GM19043 (cell line): ENCODE data around the gene HK2.

ENCODE experiments used
- ATAC-seq: cut with Tn5 transposase; IDR thresholded peaks from one replicate; pipeline ENCODE4 v1.9.1; 2021; ENCODE audit warnings: low read depth; ENCODE audit not compliant: unreplicated experiment

Gene HK2

GRCh38 chr2:74873678-74874640 is 40.0 kb downstream of the HK2 start:
- no peak for ATAC-seq

DNA sequence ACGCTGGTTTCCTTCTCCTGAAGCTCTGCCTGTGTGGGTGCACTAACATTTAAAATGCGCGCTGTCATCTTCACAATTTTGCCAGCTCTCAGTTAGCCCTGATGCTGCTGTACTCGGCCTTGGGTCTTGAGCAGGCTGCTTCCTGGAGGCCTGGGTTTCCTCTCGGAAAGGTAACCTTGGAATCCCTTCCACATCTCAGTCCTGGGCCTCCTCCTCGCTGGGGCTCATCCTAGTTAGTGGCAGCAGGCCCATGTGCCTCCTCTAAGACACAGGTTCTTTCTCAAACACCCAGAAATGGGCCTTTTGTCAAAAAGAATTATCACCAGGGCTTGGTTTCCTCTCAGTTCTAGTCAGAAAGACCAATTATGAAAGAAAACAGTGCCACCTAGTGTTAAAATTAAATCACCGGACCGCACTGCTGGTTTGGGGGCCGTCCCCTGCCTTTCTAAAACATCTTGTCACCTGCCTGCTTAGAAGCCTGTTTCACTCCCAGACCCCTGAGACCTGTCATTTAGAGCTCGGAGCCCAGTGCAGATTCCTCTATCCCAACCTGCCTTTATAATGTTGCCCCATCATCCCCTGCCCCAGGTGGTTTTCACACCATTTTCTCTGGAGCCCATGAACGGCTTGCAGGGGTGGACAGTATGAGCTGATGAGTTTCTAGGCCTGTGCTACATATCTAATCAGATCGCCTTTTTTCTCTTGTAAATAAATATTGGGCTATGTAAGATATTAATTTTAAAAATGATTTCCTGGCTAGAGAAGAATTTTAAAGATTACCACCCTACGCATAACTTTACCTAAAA is 42.4 kb downstream of the HK2 start:
- ATAC-seq = peak; percentile 82

GRCh38 chr2:74877376-74877775 is 43.4 kb downstream of the HK2 start:
- ATAC-seq = no peak

DNA sequence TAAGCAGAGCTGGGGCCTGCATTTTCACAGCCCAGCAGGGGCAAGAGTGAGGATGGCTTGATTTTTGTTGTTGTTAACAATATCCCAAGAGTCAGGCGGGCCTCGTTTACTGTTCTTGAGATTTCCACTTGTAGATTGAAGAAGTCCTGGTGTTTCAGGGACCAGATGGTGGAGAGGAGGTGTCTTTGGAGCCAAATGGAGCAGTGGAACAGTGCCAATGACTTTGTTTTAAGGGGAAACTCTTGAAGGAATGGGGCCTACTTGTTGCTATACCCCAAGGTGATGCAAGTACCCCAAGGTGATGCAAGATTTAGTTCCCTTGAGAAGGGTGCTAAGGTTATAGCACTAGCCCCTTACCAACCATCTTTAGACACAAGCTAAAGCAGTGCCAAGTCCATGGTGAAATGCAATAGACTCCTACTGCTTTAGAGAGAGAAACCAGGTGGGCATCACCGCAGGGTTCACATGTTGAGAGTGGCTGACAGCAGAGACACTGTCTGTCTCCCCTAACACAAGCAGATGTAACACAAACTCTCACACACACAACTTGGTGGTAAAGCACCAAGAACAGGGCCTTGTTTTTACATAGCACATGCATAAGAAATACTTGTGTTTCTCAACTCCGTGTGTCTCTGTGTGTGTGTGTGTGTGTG is 44.0 kb downstream of the HK2 start:
- no peak for ATAC-seq

DNA sequence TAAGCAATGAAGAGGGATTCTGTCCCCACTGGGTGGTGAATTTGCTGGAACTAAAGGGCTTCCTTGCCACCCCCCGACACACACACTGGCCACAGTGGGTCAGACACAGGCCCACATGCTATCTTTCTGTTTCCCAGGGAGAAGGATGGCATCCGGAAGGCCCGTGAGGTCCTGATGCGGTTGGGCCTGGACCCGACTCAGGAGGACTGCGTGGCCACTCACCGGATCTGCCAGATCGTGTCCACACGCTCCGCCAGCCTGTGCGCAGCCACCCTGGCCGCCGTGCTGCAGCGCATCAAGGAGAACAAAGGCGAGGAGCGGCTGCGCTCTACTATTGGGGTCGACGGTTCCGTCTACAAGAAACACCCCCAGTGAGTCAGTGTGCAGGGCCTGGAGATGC is 44.6 kb downstream of the HK2 start:
- ATAC-seq = no peak

DNA sequence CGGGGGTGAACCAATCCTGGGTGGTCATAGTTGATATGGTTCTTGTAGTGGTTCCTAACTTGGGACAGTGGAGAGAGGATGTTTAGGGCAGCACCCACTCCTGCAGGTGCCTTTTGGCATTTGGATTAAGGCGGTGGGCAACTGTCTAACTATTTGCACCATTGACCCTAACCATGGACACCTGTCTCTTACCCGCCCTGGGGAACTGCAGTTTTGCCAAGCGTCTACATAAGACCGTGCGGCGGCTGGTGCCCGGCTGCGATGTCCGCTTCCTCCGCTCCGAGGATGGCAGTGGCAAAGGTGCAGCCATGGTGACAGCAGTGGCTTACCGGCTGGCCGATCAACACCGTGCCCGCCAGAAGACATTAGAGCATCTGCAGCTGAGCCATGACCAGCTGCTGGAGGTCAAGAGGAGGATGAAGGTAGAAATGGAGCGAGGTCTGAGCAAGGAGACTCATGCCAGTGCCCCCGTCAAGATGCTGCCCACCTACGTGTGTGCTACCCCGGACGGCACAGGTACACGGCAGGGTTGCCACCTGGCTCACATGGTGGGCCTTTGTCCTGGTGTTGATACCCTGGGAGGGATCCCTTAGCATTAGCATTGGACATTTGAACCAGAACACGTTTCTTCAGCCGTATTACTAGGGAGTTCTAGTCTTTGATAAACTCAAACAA is 46.3 kb downstream of the HK2 start:
- ATAC-seq = no peak

GRCh38 chr2:74881176-74881575 is 47.2 kb downstream of the HK2 start:
- no peak for ATAC-seq

DNA sequence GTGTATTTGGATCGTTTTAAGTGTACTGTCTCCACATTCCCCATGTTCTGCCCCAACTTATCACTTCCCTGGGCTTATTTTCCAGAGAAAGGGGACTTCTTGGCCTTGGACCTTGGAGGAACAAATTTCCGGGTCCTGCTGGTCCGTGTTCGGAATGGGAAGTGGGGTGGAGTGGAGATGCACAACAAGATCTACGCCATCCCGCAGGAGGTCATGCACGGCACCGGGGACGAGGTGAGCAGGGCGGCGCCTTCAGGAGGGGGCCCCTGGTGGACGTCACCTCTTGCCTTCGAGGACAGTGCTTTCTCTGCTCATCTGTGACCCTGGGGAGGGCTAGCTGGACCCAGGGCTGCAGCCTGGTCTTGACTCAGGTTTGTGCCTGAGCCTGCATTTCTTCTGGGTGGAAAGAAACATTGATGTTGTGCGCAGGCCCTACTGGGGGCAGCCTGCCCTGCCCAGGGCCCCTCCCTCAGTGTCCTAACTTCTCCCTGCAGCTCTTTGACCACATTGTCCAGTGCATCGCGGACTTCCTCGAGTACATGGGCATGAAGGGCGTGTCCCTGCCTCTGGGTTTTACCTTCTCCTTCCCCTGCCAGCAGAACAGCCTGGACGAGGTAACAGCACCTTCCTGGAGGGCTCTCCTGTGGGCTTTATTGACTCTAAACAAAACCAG is 47.8 kb downstream of the HK2 start:
- ATAC-seq = no peak

DNA sequence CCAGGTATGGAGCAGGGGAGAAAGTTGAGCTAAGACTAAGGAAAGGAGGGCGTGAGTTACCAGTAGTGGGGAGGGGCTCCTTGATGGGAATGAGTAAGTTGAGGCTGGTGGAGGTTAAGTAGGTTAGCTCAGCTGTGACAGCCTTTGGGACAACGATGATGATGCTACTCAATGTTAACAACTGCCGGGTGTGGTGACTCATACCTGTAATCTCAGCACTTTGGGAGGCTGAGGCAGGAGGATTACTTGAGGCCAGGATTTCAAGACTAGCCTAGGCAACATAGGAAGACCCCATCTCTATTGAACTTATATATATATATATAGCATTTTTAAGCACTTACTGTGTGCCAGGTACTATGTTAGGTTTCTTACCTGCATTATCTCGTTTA is 48.4 kb downstream of the HK2 start:
- ATAC-seq = no peak

- no peak for ATAC-seq
These were observed 49.1 kb downstream of the HK2 start for GRCh38 chr2:74883011-74883410.

GRCh38 chr2:74884118-74884762 is 50.3 kb downstream of the HK2 start:
- no peak for ATAC-seq

- no peak for ATAC-seq
These were observed 50.9 kb downstream of the HK2 start for GRCh38 chr2:74884866-74885265.

DNA sequence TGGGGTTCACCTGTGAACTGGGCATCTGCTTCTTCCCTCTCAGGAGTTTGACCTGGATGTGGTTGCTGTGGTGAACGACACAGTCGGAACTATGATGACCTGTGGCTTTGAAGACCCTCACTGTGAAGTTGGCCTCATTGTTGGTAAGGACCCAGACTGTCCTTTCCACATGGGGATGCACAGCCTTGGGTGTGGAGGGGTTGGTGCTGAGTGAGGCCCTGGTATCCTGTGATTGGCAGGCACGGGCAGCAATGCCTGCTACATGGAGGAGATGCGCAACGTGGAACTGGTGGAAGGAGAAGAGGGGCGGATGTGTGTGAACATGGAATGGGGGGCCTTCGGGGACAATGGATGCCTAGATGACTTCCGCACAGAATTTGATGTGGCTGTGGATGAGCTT is 52.3 kb downstream of the HK2 start:
- no peak for ATAC-seq

GRCh38 chr2:74886811-74887210 is 52.9 kb downstream of the HK2 start:
- ATAC-seq = no peak

DNA sequence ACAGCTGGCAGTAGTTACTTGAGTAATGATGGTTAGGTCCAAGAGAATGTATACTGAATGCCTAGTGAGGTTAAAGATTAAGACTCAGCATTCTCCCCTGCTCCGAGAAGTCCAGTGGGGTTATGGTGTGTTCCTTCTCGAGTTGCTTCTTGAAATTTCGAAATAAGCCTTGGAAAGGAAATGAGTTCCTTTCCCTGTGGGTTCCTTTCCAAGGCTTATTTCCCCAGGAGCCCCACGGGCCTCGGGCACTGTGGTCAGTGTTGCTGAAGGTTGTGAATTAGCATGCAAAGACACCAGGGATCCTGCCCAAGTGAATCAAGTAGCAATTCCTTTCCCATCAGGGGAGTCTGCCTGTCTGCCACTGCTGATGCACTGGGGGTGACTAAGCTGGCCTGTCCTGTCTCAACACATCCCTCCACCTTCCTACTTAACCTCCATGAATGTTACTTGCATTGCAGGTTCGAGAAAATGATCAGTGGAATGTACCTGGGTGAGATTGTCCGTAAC is 53.6 kb downstream of the HK2 start:
- ATAC-seq = no peak

- ATAC-seq = no peak
These were observed 54.2 kb downstream of the HK2 start for GRCh38 chr2:74887960-74888700.

- ATAC-seq = no peak
These were observed 55.2 kb downstream of the HK2 start for GRCh38 chr2:74889159-74889558.

DNA sequence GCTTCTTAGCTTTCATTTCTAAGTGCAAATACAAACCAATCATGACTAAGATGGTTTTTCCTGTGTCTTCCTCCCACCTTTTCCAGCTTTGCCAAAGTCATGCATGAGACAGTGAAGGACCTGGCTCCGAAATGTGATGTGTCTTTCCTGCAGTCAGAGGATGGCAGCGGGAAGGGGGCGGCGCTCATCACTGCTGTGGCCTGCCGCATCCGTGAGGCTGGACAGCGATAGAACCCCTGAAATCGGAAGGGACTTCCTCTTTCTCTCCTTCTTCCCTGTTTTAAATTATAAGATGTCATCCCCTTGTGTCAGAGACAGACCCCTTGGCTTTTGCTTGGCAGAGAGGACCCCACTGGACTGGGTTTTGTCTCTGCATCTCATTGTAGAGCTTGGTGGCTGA is 56.8 kb downstream of the HK2 start:
- no peak for ATAC-seq
